GM23338 (cell line): ENCODE measurements around the gene STIM2. TPM values are rescaled to one million over a fixed set of nuclear protein-coding genes. Genes with fewer than 3 reads are reported as not detected.

ENCODE experiments used
- ATAC-seq: fragments of 200-7000 bp; cut with Tn5 transposase; 3 replicates; pipeline ENCODE4 v1.9.1; 2020
- DNase-seq: peaks from one replicate; pipeline ENCODE4 v3.0.0-alpha.2; 2015; ENCODE audit warnings: low spot score
- H2AFZ ChIP-seq: fragments of 200-600 bp; sonication (generic); 2 replicates; pipeline ENCODE4 v1.8.0; 2016; ENCODE audit warnings: antibody characterized with exemption, mild to moderate bottlenecking, moderate library complexity
- H3F3A ChIP-seq: fragments of 200-600 bp; sonication (generic); replicated peaks from 2 replicates; pipeline ENCODE4 v1.8.0; 2017; ENCODE audit warnings: antibody characterized with exemption, mixed run types, low read depth
- H3K27ac ChIP-seq: fragments of 200-600 bp; sonication (generic); 2 replicates; pipeline ENCODE4 v1.6.1; 2016; ENCODE audit warnings: low read depth
- H3K27me3 ChIP-seq: fragments of 200-600 bp; sonication (generic); 2 replicates; pipeline ENCODE4 v1.8.0; 2016; ENCODE audit warnings: mild to moderate bottlenecking, mixed run types, moderate library complexity; ENCODE audit not compliant: insufficient read depth
- H3K36me3 ChIP-seq: fragments of 200-600 bp; sonication (generic); 2 replicates; pipeline ENCODE4 v1.8.0; 2016; ENCODE audit warnings: mild to moderate bottlenecking; ENCODE audit not compliant: insufficient read depth
- H3K4me1 ChIP-seq: fragments of 200-600 bp; sonication (generic); 2 replicates; pipeline ENCODE4 v1.8.0; 2016; ENCODE audit warnings: mild to moderate bottlenecking, moderate library complexity; ENCODE audit not compliant: insufficient read depth
- H3K4me2 ChIP-seq: fragments of 200-600 bp; sonication (generic); 2 replicates; pipeline ENCODE4 v1.7.1; 2017; ENCODE audit warnings: mixed run types
- H3K4me3 ChIP-seq: fragments of 200-600 bp; sonication (generic); 2 replicates; pipeline ENCODE4 v1.6.1; 2016; ENCODE audit warnings: mixed run types
- H3K79me2 ChIP-seq: fragments of 200-600 bp; sonication (generic); replicated peaks from 2 replicates; pipeline ENCODE4 v1.8.0; 2017; ENCODE audit warnings: mild to moderate bottlenecking; ENCODE audit not compliant: insufficient read depth
- H3K9me2 ChIP-seq: fragments of 200-600 bp; sonication (generic); 2 replicates; pipeline ENCODE4 v1.8.0; 2017; ENCODE audit not compliant: insufficient read depth
- H4K20me1 ChIP-seq: fragments of 200-600 bp; sonication (generic); replicated peaks from 2 replicates; pipeline ENCODE4 v1.8.0; 2017; ENCODE audit warnings: mild to moderate bottlenecking; ENCODE audit not compliant: insufficient read depth
- H3K27ac Mint-ChIP-seq: 2 replicates; pipeline ENCODE4 v1.8.0; 2020; ENCODE audit warnings: inconsistent platforms, mild to moderate bottlenecking, moderate library complexity, mixed read lengths
- H3K27me3 Mint-ChIP-seq: 3 replicates; pipeline ENCODE4 v1.8.0; 2022; ENCODE audit warnings: low read depth, mild to moderate bottlenecking, moderate library complexity, mixed read lengths, inconsistent platforms; ENCODE audit not compliant: insufficient read depth, poor library complexity
- H3K36me3 Mint-ChIP-seq: 3 replicates; pipeline ENCODE4 v1.8.0; 2021; ENCODE audit warnings: low read depth, mild to moderate bottlenecking, inconsistent platforms, moderate library complexity, mixed read lengths
- H3K4me1 Mint-ChIP-seq: 3 replicates; pipeline ENCODE4 v1.8.0; 2020; ENCODE audit warnings: mild to moderate bottlenecking, inconsistent platforms, mixed read lengths
- H3K4me3 Mint-ChIP-seq: 3 replicates; pipeline ENCODE4 v1.8.0; 2021; ENCODE audit warnings: moderate library complexity, mild to moderate bottlenecking, inconsistent platforms, mixed read lengths
- H3K9me3 Mint-ChIP-seq: 3 replicates; pipeline ENCODE4 v1.8.0; 2020; ENCODE audit warnings: moderate library complexity, mild to moderate bottlenecking, inconsistent platforms, mixed read lengths
- CTCF ChIP-seq, 2 experiments: fragments of 200-600 bp in 1 of 2; sonication (generic) in 1 of 2; conservative IDR thresholded peaks; 2 replicates each; pipeline versions ENCODE4 v1.5.1 to v1.6.1; 2016 to 2017; ENCODE audit warnings: antibody characterized with exemption in 2 of 2, low read depth in 2 of 2, mild to moderate bottlenecking in 2 of 2, moderate library complexity in 1 of 2
- EZH2 ChIP-seq: fragments of 200-600 bp; sonication (generic); IDR thresholded peaks from one replicate; pipeline ENCODE4 v1.8.0; 2017; ENCODE audit warnings: antibody characterized with exemption, mild to moderate bottlenecking, low read depth; ENCODE audit not compliant: unreplicated experiment
- POLR2AphosphoS5 ChIP-seq: IDR thresholded peaks from 2 replicates; pipeline ENCODE4 v1.6.1; 2016; ENCODE audit warnings: antibody characterized with exemption, low read depth
- REST ChIP-seq: IDR thresholded peaks from one replicate; pipeline ENCODE4 v1.6.1; 2018; ENCODE audit warnings: antibody characterized with exemption; ENCODE audit not compliant: unreplicated experiment
- STAT1 ChIP-seq: IDR thresholded peaks from one replicate; pipeline ENCODE4 v1.6.1; 2016; ENCODE audit warnings: antibody characterized with exemption; ENCODE audit not compliant: unreplicated experiment
- ZNF114 ChIP-seq: fragments of 250-450 bp; sonication (Bioruptor Pico); IDR thresholded peaks from 2 replicates; pipeline ENCODE4 v1.5.0; 2020; ENCODE audit warnings: mild to moderate bottlenecking, moderate library complexity
- ZNF462 ChIP-seq: fragments of 250-450 bp; sonication (Bioruptor Pico); IDR thresholded peaks from 2 replicates; pipeline ENCODE4 v1.5.0; 2020; ENCODE audit warnings: mild to moderate bottlenecking, moderate library complexity
- polyA plus RNA-seq: library from polyadenylated mRNA; unstranded; fragments of >200 nt; fragmentation: Nextera tagmentation; extraction: Ambion mirVana; gene quantifications from 2 replicates; pipeline ENCODE4 v1.2.1, GENCODE V29; 2016
- total RNA-seq: library from RNA; depleted of rRNA; stranded (reverse); fragments of >200 nt; shearing (Covaris generic); gene quantifications from 2 replicates; pipeline ENCODE4 v1.2.3, GENCODE V29; 2014

Gene STIM2
- total and polyA plus RNA-seq, 2 experiments from 2014 or later = 13.1 to 17.8 TPM

- no peak for TF ChIP-seq REST
- TF ChIP-seq ZNF114 (CRISPR knock-in tag) = no peak
- no peak for TF ChIP-seq STAT1
- TF ChIP-seq CTCF (conservative IDR thresholded peaks at IDR 0.05; ENCODE audit: low read depth in 2 of 2) = no peak
- no peak for TF ChIP-seq EZH2
Observed at GRCh38 chr4:26877406-26877805, 16.8 kb downstream of the STIM2 start (continued).

GRCh38 chr4:26877961-26878360, 17.3 kb downstream of the STIM2 start:
- DNase-seq (no peak), ATAC-seq (no peak)
- Mint-ChIP-seq H3K9me3 (no peaks in the 10 kb centered on the region), H3K4me3 (no peak overlapping the region), H3K27me3 (peaks cover 3% of the 10 kb centered on the region), H3K36me3 (peaks cover 6% of the 10 kb centered on the region; the same call in 1 of the 3 replicates), H3K4me1 (no peaks in the 10 kb centered on the region), H3K27ac (no peak overlapping the region)
- Histone ChIP-seq H3K9me2 (no peaks in the 10 kb centered on the region), H3K36me3 (no peaks in the 10 kb centered on the region), H3K27me3 (no peaks in the 10 kb centered on the region), H3K4me1 (no peaks in the 10 kb centered on the region), H3K4me3 (no peak overlapping the region), H3K4me2 (no peak overlapping the region), H3K27ac (no peak overlapping the region), H4K20me1 (peaks cover 3% of the 10 kb centered on the region; the same call in 1 of the 2 replicates), H3K79me2 (peaks cover 57% of the 10 kb centered on the region), H2AFZ (no peak overlapping the region), H3F3A (no peaks in the 10 kb centered on the region)
- TF ChIP-seq ZNF462 (CRISPR knock-in tag) = no peak
- no peak for TF ChIP-seq EZH2
- TF ChIP-seq REST = no peak
- TF ChIP-seq ZNF114 (CRISPR knock-in tag) = no peak
- no peak for TF ChIP-seq POLR2AphosphoS5
- TF ChIP-seq STAT1 = no peak
